Neural cell (in vitro differentiated cells): ENCODE results near the gene MINAR2. TPM values are rescaled to one million over a fixed set of nuclear protein-coding genes. Genes with fewer than 3 reads are reported as not detected.

Experiments used
- H2AFZ ChIP-seq: fragments of 200-600, 300-800 bp; sonication (generic), shearing (Covaris generic); 2 replicates; pipeline ENCODE4 v1.6.0; 2014; ENCODE audit warnings: low read depth, mild to moderate bottlenecking, antibody characterized with exemption, low read length, moderate library complexity
- H3F3A ChIP-seq: fragments of 200-600 bp; shearing (Covaris generic); 2 replicates; pipeline ENCODE4 v1.6.1; 2016; ENCODE audit warnings: mild to moderate bottlenecking, moderate library complexity, mixed read lengths, antibody characterized with exemption, low read length; ENCODE audit not compliant: insufficient read depth, poor library complexity, severe bottlenecking
- H3K27ac ChIP-seq: fragments of 200-600, 300-800 bp; sonication (generic), shearing (Covaris generic); 2 replicates; pipeline ENCODE4 v1.5.1; 2014; ENCODE audit warnings: mild to moderate bottlenecking, low read length, moderate library complexity
- H3K27me3 ChIP-seq: fragments of 300-800, 200-600 bp; sonication (generic), shearing (Covaris generic); 2 replicates; pipeline ENCODE4 v1.6.0; 2014; ENCODE audit warnings: mild to moderate bottlenecking, low read depth, low read length, moderate library complexity; ENCODE audit not compliant: insufficient read depth
- H3K36me3 ChIP-seq: fragments of 300-800, 200-600 bp; sonication (generic), shearing (Covaris generic); 2 replicates; pipeline ENCODE4 v1.5.1; 2014; ENCODE audit warnings: mild to moderate bottlenecking, antibody characterized with exemption, low read length, moderate library complexity; ENCODE audit not compliant: insufficient read depth
- H3K4me2 ChIP-seq: fragments of 300-800, 200-600 bp; sonication (generic), shearing (Covaris generic); 2 replicates; pipeline ENCODE4 v1.6.0; 2014; ENCODE audit warnings: mild to moderate bottlenecking, low read length
- H3K4me3 ChIP-seq: fragments of 300-800, 200-600 bp; sonication (generic), shearing (Covaris generic); 2 replicates; pipeline ENCODE4 v1.5.1; 2014; ENCODE audit warnings: mild to moderate bottlenecking, low read length, moderate library complexity
- H3K79me2 ChIP-seq: fragments of 200-600 bp; shearing (Covaris generic); replicated peaks from 2 replicates; pipeline ENCODE4 v1.6.0; 2014; ENCODE audit warnings: mild to moderate bottlenecking, low read length, moderate library complexity; ENCODE audit not compliant: insufficient read depth
- H3K9ac ChIP-seq: fragments of 300-800, 200-600 bp; sonication (generic), shearing (Covaris generic); 2 replicates; pipeline ENCODE4 v1.6.1; 2016; ENCODE audit warnings: mild to moderate bottlenecking, low read length, mixed read lengths
- H3K9me2 ChIP-seq: fragments of 200-600 bp; shearing (Covaris generic); 2 replicates; pipeline ENCODE4 v1.6.1; 2016; ENCODE audit warnings: mild to moderate bottlenecking, low read length, mixed read lengths; ENCODE audit not compliant: insufficient read depth
- H3K9me3 ChIP-seq: fragments of 200-600, 300-800 bp; sonication (generic), shearing (Covaris generic); 2 replicates; pipeline ENCODE4 v1.6.1; 2016; ENCODE audit warnings: mild to moderate bottlenecking, mixed run types, low read length, moderate library complexity, mixed read lengths
- H4K20me1 ChIP-seq: fragments of 200-600 bp; shearing (Covaris generic); 2 replicates; pipeline ENCODE4 v1.6.1; 2016; ENCODE audit warnings: mild to moderate bottlenecking, mixed run types; ENCODE audit not compliant: insufficient read depth
- CTCF ChIP-seq: fragments of 450-650 bp; IDR thresholded peaks from 2 replicates; pipeline ENCODE4 v1.5.1; 2014; ENCODE audit warnings: antibody characterized with exemption, mild to moderate bottlenecking, moderate library complexity; ENCODE audit not compliant: poor library complexity, severe bottlenecking
- EP300 ChIP-seq: fragments of 450-650 bp; conservative IDR thresholded peaks from 2 replicates; pipeline ENCODE4 v1.6.1; 2014; ENCODE audit warnings: antibody characterized with exemption, mild to moderate bottlenecking, moderate library complexity; ENCODE audit not compliant: poor library complexity, severe bottlenecking
- EZH2 ChIP-seq: fragments of 200-600, 300-800 bp; shearing (Covaris generic), sonication (generic); IDR thresholded peaks from 2 replicates; pipeline ENCODE4 v1.6.1; 2014; ENCODE audit warnings: antibody characterized with exemption, low read length, borderline replicate concordance, mild to moderate bottlenecking; ENCODE audit not compliant: insufficient read depth, poor library complexity, severe bottlenecking
- MXI1 ChIP-seq: fragments of 450-650 bp; conservative IDR thresholded peaks from 2 replicates; pipeline ENCODE4 v1.6.1; 2014; ENCODE audit warnings: antibody characterized with exemption, mild to moderate bottlenecking; ENCODE audit not compliant: poor library complexity, severe bottlenecking
- POLR2AphosphoS5 ChIP-seq: IDR thresholded peaks from 2 replicates; pipeline ENCODE4 v1.6.1; 2012
- RAD21 ChIP-seq: fragments of 450-650 bp; conservative IDR thresholded peaks from 2 replicates; pipeline ENCODE4 v1.6.1; 2014; ENCODE audit warnings: antibody characterized with exemption, mild to moderate bottlenecking, moderate library complexity
- SMC3 ChIP-seq: fragments of 450-650 bp; conservative IDR thresholded peaks from 2 replicates; pipeline ENCODE4 v1.6.1; 2014; ENCODE audit warnings: antibody characterized with exemption, mild to moderate bottlenecking, moderate library complexity; ENCODE audit not compliant: poor library complexity
- TAF1 ChIP-seq: IDR thresholded peaks from 2 replicates; pipeline ENCODE4 v1.6.1; 2012; ENCODE audit warnings: low read depth
- polyA plus RNA-seq: library from polyadenylated mRNA; depleted of rRNA; stranded (reverse); fragments of >200 nt; gene quantifications from 2 replicates; pipeline ENCODE4 v1.2.3, GENCODE V29; 2014
- TF ChIP-seq, protein P1 (sequence below): IDR thresholded peaks from 2 replicates; pipeline ENCODE4 v1.6.1; 2012; ENCODE audit warnings: borderline replicate concordance

The MINAR2 gene
- polyA plus RNA-seq, 1 donor from 2014 or later = 0.19 TPM

DNA sequence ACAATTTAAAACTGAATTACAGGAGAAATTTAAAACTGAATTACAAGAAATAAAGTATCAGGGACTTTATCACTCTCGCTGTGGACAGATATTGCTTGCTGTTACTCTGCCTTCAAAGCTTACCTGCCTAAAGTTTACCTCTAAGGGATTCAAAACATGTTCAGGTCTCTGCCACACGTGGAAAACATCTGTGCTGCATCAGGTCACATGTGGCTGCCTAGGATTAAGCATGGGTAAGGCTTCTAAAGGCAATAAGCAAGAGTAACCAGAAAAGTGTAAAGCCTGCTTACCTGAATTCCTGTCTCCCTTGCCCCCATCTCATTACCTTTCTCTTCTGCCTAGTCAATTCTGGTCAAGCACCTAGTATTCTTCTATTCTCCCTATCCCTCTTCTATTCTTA is 18.9 kb downstream of the MINAR2 start:
- no peaks in the 10 kb centered on the region for H3K9me2 ChIP-seq
- no peaks in the 10 kb centered on the region for H3K36me3 ChIP-seq
- no peaks in the 10 kb centered on the region for H3F3A ChIP-seq
- H2AFZ ChIP-seq = no peak overlapping the region
- no peak overlapping the region for H3K27ac ChIP-seq
- H3K79me2 ChIP-seq = no peaks in the 10 kb centered on the region
- no peaks in the 10 kb centered on the region for H3K9me3 ChIP-seq
- TF ChIP-seq EZH2 (no peak), EP300 (no peak), SMC3 (no peak), RAD21 (no peak), MXI1 (no peak), CTCF (no peak), TAF1 (no peak), POLR2AphosphoS5 (no peak)
- TF ChIP-seq, protein P1, sequence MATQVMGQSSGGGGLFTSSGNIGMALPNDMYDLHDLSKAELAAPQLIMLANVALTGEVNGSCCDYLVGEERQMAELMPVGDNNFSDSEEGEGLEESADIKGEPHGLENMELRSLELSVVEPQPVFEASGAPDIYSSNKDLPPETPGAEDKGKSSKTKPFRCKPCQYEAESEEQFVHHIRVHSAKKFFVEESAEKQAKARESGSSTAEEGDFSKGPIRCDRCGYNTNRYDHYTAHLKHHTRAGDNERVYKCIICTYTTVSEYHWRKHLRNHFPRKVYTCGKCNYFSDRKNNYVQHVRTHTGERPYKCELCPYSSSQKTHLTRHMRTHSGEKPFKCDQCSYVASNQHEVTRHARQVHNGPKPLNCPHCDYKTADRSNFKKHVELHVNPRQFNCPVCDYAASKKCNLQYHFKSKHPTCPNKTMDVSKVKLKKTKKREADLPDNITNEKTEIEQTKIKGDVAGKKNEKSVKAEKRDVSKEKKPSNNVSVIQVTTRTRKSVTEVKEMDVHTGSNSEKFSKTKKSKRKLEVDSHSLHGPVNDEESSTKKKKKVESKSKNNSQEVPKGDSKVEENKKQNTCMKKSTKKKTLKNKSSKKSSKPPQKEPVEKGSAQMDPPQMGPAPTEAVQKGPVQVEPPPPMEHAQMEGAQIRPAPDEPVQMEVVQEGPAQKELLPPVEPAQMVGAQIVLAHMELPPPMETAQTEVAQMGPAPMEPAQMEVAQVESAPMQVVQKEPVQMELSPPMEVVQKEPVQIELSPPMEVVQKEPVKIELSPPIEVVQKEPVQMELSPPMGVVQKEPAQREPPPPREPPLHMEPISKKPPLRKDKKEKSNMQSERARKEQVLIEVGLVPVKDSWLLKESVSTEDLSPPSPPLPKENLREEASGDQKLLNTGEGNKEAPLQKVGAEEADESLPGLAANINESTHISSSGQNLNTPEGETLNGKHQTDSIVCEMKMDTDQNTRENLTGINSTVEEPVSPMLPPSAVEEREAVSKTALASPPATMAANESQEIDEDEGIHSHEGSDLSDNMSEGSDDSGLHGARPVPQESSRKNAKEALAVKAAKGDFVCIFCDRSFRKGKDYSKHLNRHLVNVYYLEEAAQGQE = no peak
- no peak overlapping the region for H3K9ac ChIP-seq
- no peak overlapping the region for H3K4me3 ChIP-seq
- no peaks in the 10 kb centered on the region for H4K20me1 ChIP-seq
- no peaks in the 10 kb centered on the region for H3K27me3 ChIP-seq
- H3K4me2 ChIP-seq = no peak overlapping the region

GRCh38 chr5:129767927-129768380 is 20.1 kb downstream of the MINAR2 start:
- Histone ChIP-seq H3K27ac (no peak overlapping the region), H3K9me3 (no peaks in the 10 kb centered on the region), H3F3A (no peaks in the 10 kb centered on the region), H3K9ac (no peak overlapping the region), H3K4me2 (no peak overlapping the region), H3K9me2 (no peaks in the 10 kb centered on the region), H3K79me2 (no peaks in the 10 kb centered on the region), H2AFZ (no peak overlapping the region), H4K20me1 (no peaks in the 10 kb centered on the region), H3K36me3 (no peaks in the 10 kb centered on the region), H3K27me3 (no peaks in the 10 kb centered on the region), H3K4me3 (no peak overlapping the region)
- peak; percentile 98 for TF ChIP-seq RAD21
- no peak for TF ChIP-seq MXI1
- TF ChIP-seq POLR2AphosphoS5 = no peak
- TF ChIP-seq EZH2 = no peak
- TF ChIP-seq SMC3 = peak; percentile 99
- TF ChIP-seq TAF1 = no peak
- peak; percentile 99 for TF ChIP-seq CTCF
- no peak for TF ChIP-seq EP300
- TF ChIP-seq, protein P1 = no peak
